Prostate gland (tissue), 2 donors: ENCODE measurements around the gene MIPOL1. TPM values are rescaled to one million over a fixed set of nuclear protein-coding genes. Genes with fewer than 3 reads are reported as not detected.

Experiments used
- DNase-seq: peaks from one replicate; pipeline ENCODE4 v3.0.0-alpha.2; 2019; ENCODE audit warnings: low spot score
- H3K27ac ChIP-seq, 2 donors: fragments of 200-600 bp; sonication (generic); 2 replicates each; pipeline ENCODE4 v1.5.1; 2017 to 2019
- H3K27me3 ChIP-seq: fragments of 200-600 bp; sonication (generic); replicated peaks from 2 replicates; pipeline ENCODE4 v1.5.1; 2019; ENCODE audit not compliant: insufficient read depth
- H3K36me3 ChIP-seq, 2 donors: fragments of 200-600 bp; sonication (generic); 1 replicate in 1 of 2; 2 replicates in 1 of 2; pipeline versions ENCODE4 v1.5.1 to v1.8.1; 2017 to 2019
- H3K4me1 ChIP-seq: fragments of 200-600 bp; sonication (generic); replicated peaks from 2 replicates; pipeline ENCODE4 v1.5.1; 2019
- H3K4me3 ChIP-seq, 2 donors: fragments of 200-600 bp; sonication (generic); 2 replicates each; pipeline ENCODE4 v1.5.1; 2017 to 2019
- H3K9me3 ChIP-seq: fragments of 200-600 bp; sonication (generic); 2 replicates; pipeline ENCODE4 v1.5.1; 2017
- CTCF ChIP-seq, 4 experiments: fragments of 200-600 bp in 2 of 4; fragments of 450-650 bp in 2 of 4; sonication (generic) in 2 of 4; IDR thresholded peaks; 1 replicate in 3 of 4; 2 replicates in 1 of 4; pipeline ENCODE4 v1.5.1; 2016 to 2019; ENCODE audit warnings: antibody characterized with exemption in 4 of 4, mild to moderate bottlenecking in 2 of 4, moderate library complexity in 2 of 4
- POLR2A ChIP-seq: fragments of 450-650 bp; IDR thresholded peaks from one replicate; pipeline ENCODE4 v1.6.1; 2016; ENCODE audit warnings: antibody characterized with exemption, mild to moderate bottlenecking
- POLR2AphosphoS5 ChIP-seq: sonication (generic); formaldehyde crosslinking; IDR thresholded peaks from one replicate; pipeline ENCODE4 v1.6.1; 2017; ENCODE audit warnings: antibody characterized with exemption
- WGBS: methylation state at CpG from one replicate; pipeline ENCODE4 v1.1.5; 2018; 5-methylcytosine and 5-hydroxymethylcytosine counted together
- intact Hi-C: fragments of 100-400 bp; cut with DNase I; formaldehyde crosslinking; loops from one replicate; pipeline ENCODE4 v1.14.2; 2022
- total RNA-seq, 2 donors: library from RNA; depleted of rRNA; stranded (reverse); fragments of >200 nt; gene quantifications; one replicate each; pipeline ENCODE4 v1.1.0, GENCODE V29; 2016

Gene MIPOL1
- total RNA-seq, 2 donors from 2014 or later = 14.4 to 31.4 TPM

GRCh38 chr14:37588956-37589714, 391.4 kb downstream of the MIPOL1 start:
- Histone ChIP-seq H3K9me3 (no peaks in the 10 kb centered on the region), H3K4me1 (peaks cover 7% of the 10 kb centered on the region), H3K4me3 (peak overlapping the region; percentile 59 to 63), H3K27ac (peak overlapping the region; percentile 96), H3K36me3 (no peaks in the 10 kb centered on the region), H3K27me3 (no peaks in the 10 kb centered on the region)
- intact Hi-C loops = no loop called here
- no peak for DNase-seq
- WGBS = 6% methylated on average over 16 of the region's 16 CpGs
- TF ChIP-seq POLR2AphosphoS5 (peak; percentile 19), CTCF (IDR thresholded peaks at IDR 0.05) (no peak)

- TF ChIP-seq POLR2AphosphoS5 = no peak
- no peak for TF ChIP-seq CTCF (IDR thresholded peaks at IDR 0.05)
- no peak for TF ChIP-seq POLR2A
- H3K27me3 ChIP-seq = no peaks in the 10 kb centered on the region
- no peaks in the 10 kb centered on the region for H3K9me3 ChIP-seq
- intact Hi-C loops = no loop called here
- peaks cover 7% of the 10 kb centered on the region for H3K4me1 ChIP-seq
- no peak for DNase-seq
- 11% methylated on average over 6 of the region's 6 CpGs for WGBS
- H3K27ac ChIP-seq = peak overlapping the region; percentile 96
- H3K4me3 ChIP-seq = peak overlapping the region; percentile 59 to 63
- no peaks in the 10 kb centered on the region for H3K36me3 ChIP-seq
Observed at GRCh38 chr14:37589715-37590427, 392.1 kb downstream of the MIPOL1 start.

GRCh38 chr14:37590428-37591139, 392.8 kb downstream of the MIPOL1 start:
- 9% methylated on average over 4 of the region's 4 CpGs for WGBS
- no peaks in the 10 kb centered on the region for H3K9me3 ChIP-seq
- peaks cover 7% of the 10 kb centered on the region for H3K4me1 ChIP-seq
- TF ChIP-seq POLR2AphosphoS5 (no peak), POLR2A (peak; percentile 12), CTCF (IDR thresholded peaks at IDR 0.05) (peak in 1 of 4 experiments; percentile 5)
- peak overlapping the region; percentile 96 for H3K27ac ChIP-seq
- intact Hi-C loops = no loop called here
- DNase-seq = no peak
- H3K4me3 ChIP-seq = peak overlapping the region; percentile 59 to 63
- no peaks in the 10 kb centered on the region for H3K27me3 ChIP-seq
- no peaks in the 10 kb centered on the region for H3K36me3 ChIP-seq

GRCh38 chr14:37591311-37591940, 393.7 kb downstream of the MIPOL1 start:
- peak overlapping the region; percentile 59 to 63 for H3K4me3 ChIP-seq
- intact Hi-C loops = no loop called here
- DNase-seq = peak; percentile 79
- TF ChIP-seq POLR2AphosphoS5 = peak; percentile 31
- TF ChIP-seq POLR2A = peak; percentile 20
- peak; percentile 31 to 92 (median 84) for TF ChIP-seq CTCF (IDR thresholded peaks at IDR 0.05)
- H3K4me1 ChIP-seq = no peaks in the 10 kb centered on the region
- WGBS = 1% methylated on average over 22 of the region's 45 CpGs
- peak overlapping the region; percentile 96 for H3K27ac ChIP-seq
- H3K27me3 ChIP-seq = no peaks in the 10 kb centered on the region
- no peaks in the 10 kb centered on the region for H3K36me3 ChIP-seq
- no peaks in the 10 kb centered on the region for H3K9me3 ChIP-seq
